Measurements from ENCODE around the gene HSPB8.

- no peak for TF ChIP-seq EZH2 (IDR thresholded peaks at IDR 0.05; ENCODE audit: borderline replicate concordance, low read length)
- TF ChIP-seq, protein P1, sequence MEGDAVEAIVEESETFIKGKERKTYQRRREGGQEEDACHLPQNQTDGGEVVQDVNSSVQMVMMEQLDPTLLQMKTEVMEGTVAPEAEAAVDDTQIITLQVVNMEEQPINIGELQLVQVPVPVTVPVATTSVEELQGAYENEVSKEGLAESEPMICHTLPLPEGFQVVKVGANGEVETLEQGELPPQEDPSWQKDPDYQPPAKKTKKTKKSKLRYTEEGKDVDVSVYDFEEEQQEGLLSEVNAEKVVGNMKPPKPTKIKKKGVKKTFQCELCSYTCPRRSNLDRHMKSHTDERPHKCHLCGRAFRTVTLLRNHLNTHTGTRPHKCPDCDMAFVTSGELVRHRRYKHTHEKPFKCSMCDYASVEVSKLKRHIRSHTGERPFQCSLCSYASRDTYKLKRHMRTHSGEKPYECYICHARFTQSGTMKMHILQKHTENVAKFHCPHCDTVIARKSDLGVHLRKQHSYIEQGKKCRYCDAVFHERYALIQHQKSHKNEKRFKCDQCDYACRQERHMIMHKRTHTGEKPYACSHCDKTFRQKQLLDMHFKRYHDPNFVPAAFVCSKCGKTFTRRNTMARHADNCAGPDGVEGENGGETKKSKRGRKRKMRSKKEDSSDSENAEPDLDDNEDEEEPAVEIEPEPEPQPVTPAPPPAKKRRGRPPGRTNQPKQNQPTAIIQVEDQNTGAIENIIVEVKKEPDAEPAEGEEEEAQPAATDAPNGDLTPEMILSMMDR (conservative IDR thresholded peaks at IDR 0.05 in 1 of 2, IDR thresholded peaks at IDR 0.05 in 1 of 2; ENCODE audit: extremely low read depth in 1 of 2, insufficient read depth in 1 of 2, low read depth in 1 of 2, low read length in 2 of 2) = no peak
These were observed 10.8 kb upstream of the HSPB8 start for GRCh38 chr12:119167902-119168301.
